ENCODE results near the gene SMYD3. TPM values are rescaled to one million over a fixed set of nuclear protein-coding genes. Genes with fewer than 3 reads are reported as not detected.
A peak's percentile ranks its signal among the peaks of the same experiment; 100 is the strongest.
"Not testable (repeated sequence)": the region's sequence is repeated elsewhere in the genome, so short reads cannot be mapped to it uniquely, and the experiment has no call there.

Gene SMYD3
- total RNA-seq, 8 experiments from 2014 or later = 8.8 to 39.7 (median 29.1) TPM

DNA sequence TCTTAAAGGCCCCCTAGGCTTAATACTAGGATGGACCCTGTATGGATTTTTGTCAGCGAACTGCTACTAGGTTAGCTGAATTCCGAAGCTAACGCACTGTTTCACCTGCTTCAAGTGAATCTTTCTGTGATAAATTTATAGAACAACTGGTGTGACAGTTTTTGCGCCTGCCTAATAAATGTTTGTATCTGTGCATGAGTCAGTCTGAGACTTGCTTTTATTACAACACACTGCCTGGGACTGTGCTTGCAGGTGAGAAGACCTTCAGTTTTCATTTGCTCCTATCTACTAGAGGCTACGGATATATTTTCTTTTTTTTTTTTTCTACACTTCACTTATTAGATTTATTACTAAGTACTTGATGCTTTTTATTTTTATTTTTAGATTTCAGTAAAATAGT lies 420.9 kb downstream of the SMYD3 start:
- H3K4me1 ChIP-seq (replicated peaks in 1 of 2) = peaks cover 6 to 13% of the 10 kb centered on the region in 2 donors
- no peak overlapping the region for H3K27ac ChIP-seq
- WGBS, 10 experiments = 64 to 100% (median 93%) methylated on average over 2 to 5 of the region's 5 CpGs; no CpG with 5 or more reads in 1 of the 10 experiments
- in situ Hi-C loops (cut with MboI; ENCODE audit: low pct_unique_long_range_greater_than_20kb in 2 of 9, low sequenced_read_pairs in 9 of 9, unreplicated experiment in 9 of 9) = no loop called here
- peak in 5 of 8 experiments; percentile 18 to 79 (median 68) for ATAC-seq (replicated peaks in 6 of 8)
- no peak overlapping the region for H3K4me3 ChIP-seq

DNA sequence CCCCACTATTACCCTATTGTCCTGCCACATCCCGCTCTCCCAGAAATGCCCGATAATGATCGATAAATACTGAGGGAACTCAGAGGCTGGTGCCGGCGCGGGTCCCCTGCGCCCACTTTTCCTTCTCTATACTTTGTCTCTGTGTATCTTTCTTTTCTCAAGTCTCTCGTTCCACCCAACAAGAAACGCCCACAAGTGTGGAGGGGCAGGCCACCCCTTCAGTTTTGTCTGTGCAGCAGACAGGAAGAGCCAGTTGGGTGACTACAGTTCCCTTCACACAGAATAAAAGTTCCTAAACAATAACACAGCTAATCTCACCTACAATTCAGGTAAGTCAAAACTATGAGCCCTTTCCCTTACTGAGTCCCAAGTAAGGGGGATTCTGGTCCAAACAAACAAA lies 423.7 kb downstream of the SMYD3 start:
- WGBS, 10 experiments = 80 to 100% (median 100%) methylated on average over 1 to 5 of the region's 9 CpGs; no CpG with 5 or more reads in 3 of the 10 experiments
- Histone ChIP-seq H3K4me1 (replicated peaks in 1 of 2) (peaks cover 6 to 13% of the 10 kb centered on the region in 2 donors), H3K27ac (no peak overlapping the region), H3K4me3 (no peak overlapping the region)
- ATAC-seq (replicated peaks in 6 of 8) = no peak
- in situ Hi-C loops (cut with MboI; ENCODE audit: low pct_unique_long_range_greater_than_20kb in 2 of 9, low sequenced_read_pairs in 9 of 9, unreplicated experiment in 9 of 9) = no loop called here

DNA sequence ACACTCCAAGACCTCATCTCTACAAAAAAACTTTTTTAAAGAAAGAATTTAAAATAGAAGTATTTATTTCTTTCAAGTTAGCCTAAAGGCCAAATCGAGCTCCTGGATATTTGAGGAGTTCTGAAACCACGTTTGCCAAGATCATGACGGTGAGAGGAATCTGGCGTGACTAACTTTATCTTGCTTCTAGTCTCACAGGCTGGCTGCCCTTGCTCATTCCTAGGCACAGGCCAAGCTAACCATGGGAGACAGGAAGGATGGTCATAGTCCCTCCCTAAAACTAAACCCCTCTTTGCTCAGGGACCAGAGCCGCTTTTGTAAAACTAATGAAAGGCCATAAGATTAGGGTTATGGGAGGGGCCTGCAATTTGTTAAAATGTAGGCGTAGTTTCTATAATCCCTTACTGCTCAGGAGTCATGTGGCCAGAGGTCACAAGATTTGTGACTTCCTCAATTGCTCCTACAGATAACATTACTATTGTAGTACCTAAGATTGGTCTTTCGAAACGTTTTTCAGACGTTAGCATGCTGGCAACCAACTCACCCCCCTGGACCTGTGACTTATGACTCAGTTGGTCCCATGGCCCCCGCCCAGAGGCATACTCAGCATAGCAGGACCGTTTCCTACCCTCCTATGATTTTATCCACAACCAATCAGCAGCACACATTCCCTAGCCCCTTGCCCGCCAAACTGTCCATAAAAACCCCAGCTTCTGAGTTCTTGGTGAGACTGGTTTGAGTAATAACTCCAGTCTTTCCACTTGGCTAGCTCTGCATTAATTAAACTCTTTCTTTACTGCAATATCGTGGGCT lies 425.0 kb downstream of the SMYD3 start:
- no peak overlapping the region for H3K4me3 ChIP-seq
- in situ Hi-C loops (cut with MboI; ENCODE audit: low pct_unique_long_range_greater_than_20kb in 2 of 9, low sequenced_read_pairs in 9 of 9, unreplicated experiment in 9 of 9) = no loop called here
- WGBS, 10 experiments = 81 to 100% (median 90%) methylated on average over 2 to 13 of the region's 13 CpGs
- peaks cover 6 to 13% of the 10 kb centered on the region in 2 donors for H3K4me1 ChIP-seq (replicated peaks in 1 of 2)
- ATAC-seq (replicated peaks in 6 of 8) = no peak
- H3K27ac ChIP-seq = no peak overlapping the region

GRCh38 chr1:246081138-246081702 lies 425.9 kb downstream of the SMYD3 start:
- WGBS, 10 experiments = 78 to 100% (median 99%) methylated on average over 1 to 4 of the region's 4 CpGs

DNA sequence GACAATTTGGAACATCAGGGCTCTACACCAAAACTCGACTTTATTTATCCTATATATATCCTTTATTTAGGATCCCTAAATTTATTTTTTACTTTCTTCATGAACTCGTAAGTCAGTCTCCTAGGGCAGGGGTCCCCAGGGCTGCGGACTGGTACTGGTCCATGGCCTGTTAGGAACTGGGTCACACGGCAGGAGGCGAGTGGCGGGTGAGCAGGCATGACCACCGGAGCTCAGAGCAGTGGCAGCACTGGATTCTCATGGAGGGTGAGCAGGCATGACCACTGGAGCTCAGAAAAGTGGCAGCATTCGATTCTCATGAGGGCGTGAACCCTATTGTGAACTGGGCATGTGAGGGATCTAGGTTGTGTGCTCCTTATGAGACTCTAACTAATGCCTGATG lies 427.0 kb downstream of the SMYD3 start:
- Histone ChIP-seq H3K4me3 (no peak overlapping the region), H3K4me1 (replicated peaks in 1 of 2) (peaks cover 0 to 7% of the 10 kb centered on the region in 2 donors), H3K27ac (no peak overlapping the region)
- in situ Hi-C loops (cut with MboI; ENCODE audit: low pct_unique_long_range_greater_than_20kb in 2 of 9, low sequenced_read_pairs in 9 of 9, unreplicated experiment in 9 of 9) = no loop called here
- ATAC-seq (replicated peaks in 6 of 8) = no peak
- 50 to 95% (median 94%) methylated on average over 1 to 9 of the region's 9 CpGs; no CpG with 5 or more reads in 1 of the 10 experiments for WGBS, 10 experiments

More at GRCh38 chr1:246081138-246081702, 425.9 kb downstream of the SMYD3 start:
- peaks cover 6 to 13% of the 10 kb centered on the region in 2 donors for H3K4me1 ChIP-seq (replicated peaks in 1 of 2)
- H3K4me3 ChIP-seq = no peak overlapping the region
- no peak for ATAC-seq (replicated peaks in 6 of 8)
- H3K27ac ChIP-seq = no peak overlapping the region
- in situ Hi-C loops (cut with MboI; ENCODE audit: low pct_unique_long_range_greater_than_20kb in 2 of 9, low sequenced_read_pairs in 9 of 9, unreplicated experiment in 9 of 9) = no loop called here

GRCh38 chr1:246078888-246079252 lies 428.2 kb downstream of the SMYD3 start:
- no peak overlapping the region for H3K27ac ChIP-seq
- no peak overlapping the region for H3K4me3 ChIP-seq
- ATAC-seq (replicated peaks in 6 of 8) = no peak
- in situ Hi-C loops (cut with MboI; ENCODE audit: low pct_unique_long_range_greater_than_20kb in 2 of 9, low sequenced_read_pairs in 9 of 9, unreplicated experiment in 9 of 9) = no loop called here
- 60 to 100% (median 100%) methylated on average over 1 of the region's 1 CpG; no CpG with 5 or more reads in 2 of the 10 experiments for WGBS, 10 experiments
- H3K4me1 ChIP-seq (replicated peaks in 1 of 2) = no peaks in the 10 kb centered on the region

DNA sequence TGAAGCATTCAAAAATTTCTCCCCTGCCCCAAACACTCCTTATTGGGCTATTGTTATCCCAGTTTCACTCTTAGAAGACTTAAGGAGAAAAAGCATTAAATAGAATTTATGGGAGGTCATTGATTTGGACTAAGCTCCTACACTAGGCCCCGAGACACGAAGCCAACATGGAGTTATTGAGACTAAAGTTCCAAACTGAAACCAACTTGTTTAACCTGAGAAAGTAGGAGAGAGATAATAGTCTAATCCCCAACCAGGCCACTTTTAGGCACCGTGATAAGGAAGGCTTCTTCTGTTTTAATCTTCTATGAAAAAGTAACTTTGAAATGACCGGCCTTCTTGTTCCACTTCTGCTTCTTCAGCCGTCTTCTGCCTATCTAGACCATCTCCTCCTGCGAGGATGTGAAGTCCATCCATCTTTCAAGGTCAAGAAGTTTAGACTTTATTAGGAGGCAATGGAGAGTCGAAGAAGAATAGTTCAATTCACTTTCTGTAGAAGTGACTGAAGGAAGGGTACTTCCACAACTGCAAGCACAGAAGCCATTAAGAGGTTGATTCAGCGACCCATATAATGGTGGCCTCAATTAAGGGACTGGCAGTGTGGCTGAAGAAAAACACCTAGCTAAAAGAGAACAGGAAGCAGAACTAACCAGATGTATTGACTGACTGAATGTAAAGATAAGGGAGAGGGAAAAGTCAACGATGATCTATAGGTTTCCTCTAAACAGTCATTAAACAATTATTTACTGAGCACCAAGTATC lies 428.8 kb downstream of the SMYD3 start:
- H3K4me1 ChIP-seq (replicated peaks in 1 of 2) = no peaks in the 10 kb centered on the region
- 75 to 100% (median 88%) methylated on average over 1 to 9 of the region's 9 CpGs for WGBS, 10 experiments
- ATAC-seq (replicated peaks in 6 of 8) = no peak
- H3K27ac ChIP-seq = no peak overlapping the region
- in situ Hi-C loops (cut with MboI; ENCODE audit: low pct_unique_long_range_greater_than_20kb in 2 of 9, low sequenced_read_pairs in 9 of 9, unreplicated experiment in 9 of 9) = no loop called here
- no peak overlapping the region for H3K4me3 ChIP-seq

GRCh38 chr1:246077476-246077875 lies 429.6 kb downstream of the SMYD3 start:
- H3K4me3 ChIP-seq = no peak overlapping the region
- H3K27ac ChIP-seq = no peak overlapping the region
- WGBS, 10 experiments = 63 to 100% (median 97%) methylated on average over 1 of the region's 1 CpG
- no peak for ATAC-seq (replicated peaks in 6 of 8)
- in situ Hi-C loops (cut with MboI; ENCODE audit: low pct_unique_long_range_greater_than_20kb in 2 of 9, low sequenced_read_pairs in 9 of 9, unreplicated experiment in 9 of 9) = no loop called here
- H3K4me1 ChIP-seq (replicated peaks in 1 of 2) = peaks cover 0 to 4% of the 10 kb centered on the region in 2 donors

DNA sequence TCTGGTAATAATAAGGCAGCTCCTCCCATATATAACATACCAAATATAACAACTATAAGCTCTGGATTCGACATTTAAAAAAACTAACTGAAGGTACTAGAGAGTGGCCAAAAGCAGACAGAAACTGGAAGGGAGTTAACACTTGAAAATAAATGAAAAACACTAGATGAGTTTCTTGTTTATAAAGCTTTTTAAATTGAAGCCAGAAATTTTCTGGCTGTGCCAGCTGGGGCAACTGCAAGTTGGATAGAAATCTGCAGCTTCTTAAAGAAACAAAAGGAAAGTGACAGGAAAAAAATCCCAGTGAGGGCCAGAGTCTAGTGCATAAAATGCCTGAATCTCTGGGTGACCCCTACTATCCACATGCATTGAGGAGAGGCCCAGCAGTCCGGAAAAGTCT lies 432.7 kb downstream of the SMYD3 start:
- Histone ChIP-seq H3K27ac (no peak overlapping the region), H3K4me3 (no peak overlapping the region), H3K4me1 (replicated peaks in 1 of 2) (peaks cover 0 to 15% of the 10 kb centered on the region in 2 donors)
- ATAC-seq (replicated peaks in 6 of 8) = no peak
- WGBS, 10 experiments = 10 to 92% (median 80%) methylated on average over 1 to 2 of the region's 2 CpGs
- in situ Hi-C loops (cut with MboI; ENCODE audit: low pct_unique_long_range_greater_than_20kb in 2 of 9, low sequenced_read_pairs in 9 of 9, unreplicated experiment in 9 of 9) = no loop called here

DNA sequence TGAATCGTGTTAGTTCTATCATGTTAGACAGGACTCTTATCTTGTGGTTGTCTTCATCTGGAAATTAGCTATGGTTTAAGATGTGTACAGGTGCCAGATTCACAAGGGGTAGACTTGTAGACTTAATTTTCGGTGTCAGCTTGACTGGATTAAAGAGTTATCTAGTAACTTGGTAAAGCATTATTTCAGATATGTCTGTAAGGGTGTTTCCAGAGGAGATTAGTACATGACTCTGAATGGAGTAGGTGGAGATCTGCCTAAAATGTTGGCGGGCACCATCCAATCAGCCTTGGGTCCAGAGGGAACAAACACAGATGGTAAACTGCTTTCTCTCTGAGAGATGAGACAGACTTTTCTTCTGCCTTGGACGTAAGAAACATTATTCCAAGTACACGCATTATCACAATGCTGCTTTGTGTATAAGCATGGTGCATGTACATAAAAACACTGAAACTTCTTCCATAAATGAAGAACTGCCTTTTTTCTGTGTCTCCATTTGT lies 434.6 kb downstream of the SMYD3 start:
- in situ Hi-C loops (cut with MboI; ENCODE audit: low pct_unique_long_range_greater_than_20kb in 2 of 9, low sequenced_read_pairs in 9 of 9, unreplicated experiment in 9 of 9) = no loop called here
- peaks cover 0 to 25% of the 10 kb centered on the region in 2 donors for H3K4me1 ChIP-seq (replicated peaks in 1 of 2)
- no peak for ATAC-seq (replicated peaks in 6 of 8)
- no peak overlapping the region for H3K4me3 ChIP-seq
- WGBS, 10 experiments = 39 to 100% (median 94%) methylated on average over 1 to 5 of the region's 5 CpGs
- no peak overlapping the region for H3K27ac ChIP-seq

GRCh38 chr1:246071981-246072380 lies 435.1 kb downstream of the SMYD3 start:
- H3K4me1 ChIP-seq (replicated peaks in 1 of 2) = peaks cover 0 to 30% of the 10 kb centered on the region in 2 donors
- H3K4me3 ChIP-seq; H3K27ac ChIP-seq; in situ Hi-C loops (cut with MboI; ENCODE audit: low pct_unique_long_range_greater_than_20kb in 2 of 9, low sequenced_read_pairs in 9 of 9, unreplicated experiment in 9 of 9); ATAC-seq (replicated peaks in 6 of 8): not testable (repeated sequence)
- 0 to 68% (median 57%) methylated on average over 1 to 7 of the region's 15 CpGs; no CpG with 5 or more reads in 7 of the 10 experiments for WGBS, 10 experiments

GRCh38 chr1:246071561-246071960 lies 435.5 kb downstream of the SMYD3 start:
- in situ Hi-C loops (cut with MboI; ENCODE audit: low pct_unique_long_range_greater_than_20kb in 2 of 9, low sequenced_read_pairs in 9 of 9, unreplicated experiment in 9 of 9); H3K4me3 ChIP-seq: not testable (repeated sequence)
- 66 to 100% (median 77%) methylated on average over 2 to 7 of the region's 11 CpGs; no CpG with 5 or more reads in 3 of the 10 experiments for WGBS, 10 experiments

GRCh38 chr1:246069581-246069980 lies 437.5 kb downstream of the SMYD3 start:
- no peak for ATAC-seq (replicated peaks in 6 of 8)
- Histone ChIP-seq H3K4me3 (no peak overlapping the region), H3K27ac (no peak overlapping the region), H3K4me1 (replicated peaks in 1 of 2) (peaks cover 0 to 40% of the 10 kb centered on the region in 2 donors)
- 40 to 86% (median 82%) methylated on average over 1 to 6 of the region's 6 CpGs; no CpG with 5 or more reads in 4 of the 10 experiments for WGBS, 10 experiments
- in situ Hi-C loops (cut with MboI; ENCODE audit: low pct_unique_long_range_greater_than_20kb in 2 of 9, low sequenced_read_pairs in 9 of 9, unreplicated experiment in 9 of 9) = no loop called here

More at GRCh38 chr1:246071561-246071960, 435.5 kb downstream of the SMYD3 start:
- not testable (repeated sequence) for ATAC-seq (replicated peaks in 6 of 8); H3K27ac ChIP-seq
- peaks cover 0 to 34% of the 10 kb centered on the region in 2 donors for H3K4me1 ChIP-seq (replicated peaks in 1 of 2)
